Measurements from ENCODE around the gene TRRAP.

The TRRAP gene

GRCh38 chr7:98976396-98977185 lies 98.3 kb downstream of the TRRAP start:
- Histone ChIP-seq H3K4me3 (ENCODE audit: low read length) (no peak overlapping the region), H3K36me3 (replicated peaks; ENCODE audit: insufficient read depth, low read length) (peaks cover 3% of the 10 kb centered on the region; the same call in 1 of the 2 replicates), H4K20me1 (ENCODE audit: insufficient read depth, low read length) (no peaks in the 10 kb centered on the region; the same call in 1 of the 2 replicates), H3K27ac (ENCODE audit: low read length) (no peak overlapping the region), H3K9ac (ENCODE audit: low read length) (no peak overlapping the region), H3K4me1 (ENCODE audit: low read length) (no peaks in the 10 kb centered on the region), H3K9me2 (replicated peaks; ENCODE audit: insufficient read depth, low read length) (no peaks in the 10 kb centered on the region), H3K9me3 (replicated peaks; ENCODE audit: insufficient read depth, low read length) (no peaks in the 10 kb centered on the region), H3F3A (ENCODE audit: insufficient read depth, low read length) (no peaks in the 10 kb centered on the region), H3K4me2 (ENCODE audit: low read depth, low read length) (no peak overlapping the region), H2AFZ (ENCODE audit: low read length) (no peak overlapping the region), H3K27me3 (replicated peaks; ENCODE audit: insufficient read depth, low read length) (no peaks in the 10 kb centered on the region), H3K79me2 (ENCODE audit: low read length) (peaks cover 8% of the 10 kb centered on the region; the same call in 1 of the 2 replicates)
- TF ChIP-seq EZH2 (optimal IDR thresholded peaks at IDR 0.05; ENCODE audit: low read depth, low read length) (no peak), EZH2phosphoT487 (IDR thresholded peaks at IDR 0.05; ENCODE audit: low read length) (no peak), CTCF (IDR thresholded peaks at IDR 0.05; ENCODE audit: low read length) (no peak)
- no peak for DNase-seq

GRCh38 chr7:98978672-98979071 lies 100.3 kb downstream of the TRRAP start:
- peaks cover 3% of the 10 kb centered on the region; the same call in 1 of the 2 replicates for H3K36me3 ChIP-seq (replicated peaks; ENCODE audit: insufficient read depth, low read length)

GRCh38 chr7:98981701-98982100 lies 103.4 kb downstream of the TRRAP start:
- Histone ChIP-seq H3K9ac (ENCODE audit: low read length) (no peak overlapping the region), H4K20me1 (ENCODE audit: insufficient read depth, low read length) (no peaks in the 10 kb centered on the region), H3K4me3 (ENCODE audit: low read length) (no peak overlapping the region), H3K27ac (ENCODE audit: low read length) (no peak overlapping the region), H3K4me2 (ENCODE audit: low read depth, low read length) (no peak overlapping the region), H3K36me3 (replicated peaks; ENCODE audit: insufficient read depth, low read length) (peaks cover 13% of the 10 kb centered on the region), H3K79me2 (ENCODE audit: low read length) (0 out of 2 replicates have a peak, but pooled peaks cover 3% of the 10 kb centered on the region), H2AFZ (ENCODE audit: low read length) (no peak overlapping the region), H3K27me3 (replicated peaks; ENCODE audit: insufficient read depth, low read length) (no peaks in the 10 kb centered on the region), H3F3A (ENCODE audit: insufficient read depth, low read length) (no peaks in the 10 kb centered on the region), H3K9me3 (replicated peaks; ENCODE audit: insufficient read depth, low read length) (no peaks in the 10 kb centered on the region), H3K9me2 (replicated peaks; ENCODE audit: insufficient read depth, low read length) (no peaks in the 10 kb centered on the region), H3K4me1 (ENCODE audit: low read length) (no peaks in the 10 kb centered on the region)
- no peak for TF ChIP-seq CTCF (IDR thresholded peaks at IDR 0.05; ENCODE audit: low read length)
- TF ChIP-seq EZH2phosphoT487 (IDR thresholded peaks at IDR 0.05; ENCODE audit: low read length): no peak
- no peak for TF ChIP-seq EZH2 (optimal IDR thresholded peaks at IDR 0.05; ENCODE audit: low read depth, low read length)
- no peak for DNase-seq

More at GRCh38 chr7:98978672-98979071, 100.3 kb downstream of the TRRAP start:
- no peaks in the 10 kb centered on the region for H3K9me3 ChIP-seq (replicated peaks; ENCODE audit: insufficient read depth, low read length)
- DNase-seq: no peak
- no peak overlapping the region for H3K9ac ChIP-seq (ENCODE audit: low read length)
- H3K4me1 ChIP-seq (ENCODE audit: low read length): no peaks in the 10 kb centered on the region
- no peak overlapping the region for H2AFZ ChIP-seq (ENCODE audit: low read length)
- TF ChIP-seq EZH2phosphoT487 (IDR thresholded peaks at IDR 0.05; ENCODE audit: low read length): no peak
- no peak for TF ChIP-seq CTCF (IDR thresholded peaks at IDR 0.05; ENCODE audit: low read length)
- no peak for TF ChIP-seq EZH2 (optimal IDR thresholded peaks at IDR 0.05; ENCODE audit: low read depth, low read length)
- H3K79me2 ChIP-seq (ENCODE audit: low read length): peaks cover 4% of the 10 kb centered on the region; the same call in 1 of the 2 replicates
- H3K27ac ChIP-seq (ENCODE audit: low read length): no peak overlapping the region
- H3K4me3 ChIP-seq (ENCODE audit: low read length): no peak overlapping the region
- H3F3A ChIP-seq (ENCODE audit: insufficient read depth, low read length): no peaks in the 10 kb centered on the region
- H3K27me3 ChIP-seq (replicated peaks; ENCODE audit: insufficient read depth, low read length): no peaks in the 10 kb centered on the region
- no peaks in the 10 kb centered on the region for H3K9me2 ChIP-seq (replicated peaks; ENCODE audit: insufficient read depth, low read length)
- H4K20me1 ChIP-seq (ENCODE audit: insufficient read depth, low read length): no peaks in the 10 kb centered on the region; the same call in 1 of the 2 replicates
- H3K4me2 ChIP-seq (ENCODE audit: low read depth, low read length): no peak overlapping the region

All from MM.1S (cell line).